Hepatocyte (in vitro differentiated cells): ENCODE measurements around the gene MAD2L2. TPM values are rescaled to one million over a fixed set of nuclear protein-coding genes. Genes with fewer than 3 reads are reported as not detected.

Experiments
- DNase-seq: peaks from one replicate; pipeline ENCODE4 v3.0.0-alpha.2; 2016; ENCODE audit warnings: low spot score
- H2AFZ ChIP-seq: fragments of 200-600 bp; sonication (generic); 2 replicates; pipeline ENCODE4 v1.6.0; 2016; ENCODE audit warnings: antibody characterized with exemption, mild to moderate bottlenecking
- H3K27ac ChIP-seq: fragments of 200-600 bp; sonication (generic); 2 replicates; pipeline ENCODE4 v1.5.1; 2016; ENCODE audit warnings: mild to moderate bottlenecking
- H3K27me3 ChIP-seq: fragments of 200-600 bp; sonication (generic); 2 replicates; pipeline ENCODE4 v1.6.1; 2016
- H3K36me3 ChIP-seq: fragments of 200-600 bp; sonication (generic); replicated peaks from 2 replicates; pipeline ENCODE4 v1.5.1; 2016; ENCODE audit warnings: low read depth; ENCODE audit not compliant: insufficient read depth
- H3K4me1 ChIP-seq: fragments of 200-600 bp; sonication (generic); 2 replicates; pipeline ENCODE4 v1.5.1; 2016; ENCODE audit warnings: mild to moderate bottlenecking, moderate library complexity; ENCODE audit not compliant: insufficient read depth
- H3K4me2 ChIP-seq: fragments of 200-600 bp; sonication (generic); 2 replicates; pipeline ENCODE4 v1.6.0; 2016
- H3K4me3 ChIP-seq: fragments of 200-600 bp; sonication (generic); 2 replicates; pipeline ENCODE4 v1.5.1; 2016; ENCODE audit warnings: mild to moderate bottlenecking
- H3K79me2 ChIP-seq: fragments of 200-600 bp; sonication (generic); 2 replicates; pipeline ENCODE4 v1.6.0; 2017; ENCODE audit warnings: mild to moderate bottlenecking
- H3K9me2 ChIP-seq: fragments of 200-600 bp; sonication (generic); replicated peaks from 2 replicates; pipeline ENCODE4 v1.6.0; 2017; ENCODE audit warnings: mild to moderate bottlenecking; ENCODE audit not compliant: insufficient read depth
- H3K9me3 ChIP-seq: fragments of 200-600 bp; sonication (generic); 2 replicates; pipeline ENCODE4 v1.5.1; 2016; ENCODE audit warnings: low read depth, mild to moderate bottlenecking
- H4K20me1 ChIP-seq: fragments of 200-600 bp; sonication (generic); 2 replicates; pipeline ENCODE4 v1.6.0; 2016; ENCODE audit warnings: mild to moderate bottlenecking; ENCODE audit not compliant: insufficient read depth, poor library complexity, severe bottlenecking
- EZH2 ChIP-seq: fragments of 200-600 bp; sonication (generic); IDR thresholded peaks from 2 replicates; pipeline ENCODE4 v1.6.1; 2016; ENCODE audit warnings: antibody characterized with exemption, mild to moderate bottlenecking, borderline replicate concordance
- EZH2phosphoT487 ChIP-seq: fragments of 200-600 bp; sonication (generic); IDR thresholded peaks from one replicate; pipeline ENCODE4 v1.6.1; 2018; ENCODE audit warnings: antibody characterized with exemption, mild to moderate bottlenecking, low read depth, moderate library complexity; ENCODE audit not compliant: unreplicated experiment, severe bottlenecking
- WGBS: methylation state at CpG from one replicate; pipeline ENCODE4 v1.1.6; 2016; ENCODE audit warnings: low lambda C conversion rate; ENCODE audit errors: missing lambda C conversion rate; 5-methylcytosine and 5-hydroxymethylcytosine counted together
- polyA plus RNA-seq: library from polyadenylated mRNA; unstranded; fragments of >200 nt; fragmentation: Nextera tagmentation; extraction: Ambion mirVana; gene quantifications from 2 replicates; pipeline ENCODE4 v1.2.1, GENCODE V29; 2016
- total RNA-seq: library from RNA; depleted of rRNA; stranded (reverse); fragments of >200 nt; gene quantifications from 2 replicates; pipeline ENCODE4 v1.2.3, GENCODE V29; 2014
- TF ChIP-seq, protein P1 (sequence below): fragments of 200-600 bp; sonication (generic); IDR thresholded peaks from 2 replicates; pipeline ENCODE4 v1.5.1; 2016; ENCODE audit warnings: antibody characterized with exemption, mild to moderate bottlenecking; ENCODE audit not compliant: poor library complexity

The MAD2L2 gene
- total and polyA plus RNA-seq, 2 experiments from 2014 or later, result 40.6 to 63.2 TPM

DNA sequence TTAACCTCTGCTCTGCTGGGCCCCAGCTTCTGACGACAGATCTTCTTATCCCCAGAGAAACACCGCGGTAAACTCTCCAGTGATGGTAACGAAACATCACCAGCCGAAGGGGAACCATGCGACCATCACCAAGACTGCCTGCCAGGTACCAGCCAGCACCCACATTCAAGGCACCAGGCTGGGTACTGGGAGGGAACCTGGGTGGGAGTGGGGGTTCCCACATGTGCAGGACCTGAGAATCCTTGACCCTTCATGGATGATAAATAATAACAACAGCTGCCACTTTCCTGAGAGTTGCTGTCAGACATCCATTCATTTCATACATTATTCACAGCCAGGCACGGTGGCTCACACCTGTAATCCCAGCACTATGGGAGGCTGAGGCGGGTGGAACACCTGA is 31.3 kb upstream of the MAD2L2 start:
- Histone ChIP-seq H3K36me3 (no peaks in the 10 kb centered on the region), H3K79me2 (no peaks in the 10 kb centered on the region), H3K9me2 (no peaks in the 10 kb centered on the region), H3K4me1 (no peaks in the 10 kb centered on the region), H3K4me3 (no peak overlapping the region), H3K4me2 (no peak overlapping the region), H3K9me3 (no peaks in the 10 kb centered on the region), H2AFZ (no peak overlapping the region), H4K20me1 (no peaks in the 10 kb centered on the region), H3K27me3 (no peaks in the 10 kb centered on the region), H3K27ac (no peak overlapping the region)
- no peak for DNase-seq
- TF ChIP-seq EZH2 (no peak), EZH2phosphoT487 (no peak)
- TF ChIP-seq, protein P1, sequence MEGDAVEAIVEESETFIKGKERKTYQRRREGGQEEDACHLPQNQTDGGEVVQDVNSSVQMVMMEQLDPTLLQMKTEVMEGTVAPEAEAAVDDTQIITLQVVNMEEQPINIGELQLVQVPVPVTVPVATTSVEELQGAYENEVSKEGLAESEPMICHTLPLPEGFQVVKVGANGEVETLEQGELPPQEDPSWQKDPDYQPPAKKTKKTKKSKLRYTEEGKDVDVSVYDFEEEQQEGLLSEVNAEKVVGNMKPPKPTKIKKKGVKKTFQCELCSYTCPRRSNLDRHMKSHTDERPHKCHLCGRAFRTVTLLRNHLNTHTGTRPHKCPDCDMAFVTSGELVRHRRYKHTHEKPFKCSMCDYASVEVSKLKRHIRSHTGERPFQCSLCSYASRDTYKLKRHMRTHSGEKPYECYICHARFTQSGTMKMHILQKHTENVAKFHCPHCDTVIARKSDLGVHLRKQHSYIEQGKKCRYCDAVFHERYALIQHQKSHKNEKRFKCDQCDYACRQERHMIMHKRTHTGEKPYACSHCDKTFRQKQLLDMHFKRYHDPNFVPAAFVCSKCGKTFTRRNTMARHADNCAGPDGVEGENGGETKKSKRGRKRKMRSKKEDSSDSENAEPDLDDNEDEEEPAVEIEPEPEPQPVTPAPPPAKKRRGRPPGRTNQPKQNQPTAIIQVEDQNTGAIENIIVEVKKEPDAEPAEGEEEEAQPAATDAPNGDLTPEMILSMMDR, result no peak
- whole genome bisulfite sequencing, result 90% methylated on average over 8 of the region's 8 CpGs

DNA sequence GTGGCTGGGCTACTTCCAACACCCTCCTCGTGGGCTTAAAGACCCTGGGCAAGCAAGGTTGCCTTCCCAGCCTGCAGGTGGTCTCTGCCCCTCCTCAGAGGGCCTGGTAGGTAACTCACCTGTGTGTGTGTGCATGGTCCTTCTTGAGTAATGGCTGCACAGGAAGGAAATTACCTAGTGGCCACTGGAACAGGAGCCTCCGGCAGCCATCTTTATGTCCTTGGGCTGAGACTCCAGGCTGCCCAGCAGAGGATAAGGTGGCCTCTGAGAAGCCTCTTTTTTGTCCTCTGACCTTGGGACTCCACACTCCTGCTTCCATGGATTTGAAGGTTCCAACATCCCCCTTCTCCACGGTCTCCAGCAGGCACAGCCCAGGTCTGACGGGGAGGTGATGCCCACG is 30.5 kb upstream of the MAD2L2 start:
- DNase-seq, result no peak
- Histone ChIP-seq H3K79me2 (no peaks in the 10 kb centered on the region), H3K4me1 (no peaks in the 10 kb centered on the region), H3K36me3 (no peaks in the 10 kb centered on the region), H4K20me1 (no peaks in the 10 kb centered on the region), H2AFZ (no peak overlapping the region), H3K9me2 (no peaks in the 10 kb centered on the region), H3K9me3 (no peaks in the 10 kb centered on the region), H3K27ac (no peak overlapping the region), H3K4me2 (no peak overlapping the region), H3K4me3 (no peak overlapping the region), H3K27me3 (no peaks in the 10 kb centered on the region)
- 97% methylated on average over 5 of the region's 5 CpGs for WGBS
- no peak for TF ChIP-seq EZH2
- TF ChIP-seq, protein P1, result no peak
- no peak for TF ChIP-seq EZH2phosphoT487

DNA sequence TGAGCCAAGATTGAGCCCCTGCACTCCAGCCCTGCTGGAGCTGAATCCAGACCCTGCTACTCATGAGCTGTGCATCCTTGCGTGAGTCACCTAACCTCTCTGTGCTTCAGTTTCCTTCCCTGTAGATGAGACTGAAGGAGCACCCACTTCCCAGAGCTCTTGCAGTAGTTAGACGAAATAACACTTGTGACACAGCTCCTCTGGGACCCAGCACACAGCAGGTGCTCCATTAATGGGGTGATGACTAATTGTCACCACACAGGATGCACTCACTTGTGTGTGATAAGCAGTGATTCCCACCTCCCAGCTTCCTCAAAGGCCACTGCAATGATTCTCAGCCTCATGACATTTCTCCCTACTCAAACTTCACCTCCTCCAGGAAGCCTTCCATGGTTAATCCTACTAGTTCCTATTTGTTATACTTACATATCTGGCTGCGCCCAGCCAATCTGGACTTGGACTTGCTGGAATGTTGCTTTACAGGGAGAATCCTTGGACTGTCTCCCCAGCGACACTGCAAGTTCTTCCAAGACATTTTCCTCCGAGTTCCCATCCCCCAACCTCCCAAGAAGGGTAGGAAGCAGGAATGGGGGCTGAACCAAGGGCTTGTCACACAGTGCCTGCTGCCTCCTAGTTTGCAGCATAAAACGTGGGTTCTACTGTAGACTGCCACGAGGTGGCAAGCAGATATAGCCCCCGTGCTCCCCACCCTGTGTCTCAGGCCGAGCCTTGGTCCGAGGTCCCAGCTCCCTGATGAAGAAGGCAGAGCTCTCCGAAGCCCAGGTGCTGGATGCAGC is 27.8 kb upstream of the MAD2L2 start:
- Histone ChIP-seq H3K4me1 (no peaks in the 10 kb centered on the region), H3K4me3 (no peak overlapping the region), H3K79me2 (no peaks in the 10 kb centered on the region), H4K20me1 (no peaks in the 10 kb centered on the region), H3K36me3 (no peaks in the 10 kb centered on the region), H3K9me2 (no peaks in the 10 kb centered on the region), H2AFZ (no peak overlapping the region), H3K9me3 (no peaks in the 10 kb centered on the region), H3K4me2 (no peak overlapping the region), H3K27ac (no peak overlapping the region), H3K27me3 (no peaks in the 10 kb centered on the region)
- DNase-seq, result no peak
- TF ChIP-seq EZH2phosphoT487, result no peak
- no peak for TF ChIP-seq EZH2
- TF ChIP-seq, protein P1, result no peak
- WGBS, result 93% methylated on average over 11 of the region's 11 CpGs
